GM19238 (cell line): Measurements from ENCODE around the gene NEU2.

Experiments
- DNase-seq: peaks from one replicate; pipeline ENCODE4 v3.0.0; 2011; ENCODE audit warnings: low spot score; ENCODE audit not compliant: insufficient read length

The NEU2 gene

GRCh38 chr2:233032551-233033320 is at the start of gene NEU2:
Gene NEU2, plus strand, starts transcription at chr2:233032672. Its CDS starts 0 bp downstream, at chr2:233032672.
- DNase-seq: no peak

- no peak for DNase-seq
Measured at GRCh38 chr2:232982926-232983668, 49.4 kb upstream of the NEU2 start.

DNA sequence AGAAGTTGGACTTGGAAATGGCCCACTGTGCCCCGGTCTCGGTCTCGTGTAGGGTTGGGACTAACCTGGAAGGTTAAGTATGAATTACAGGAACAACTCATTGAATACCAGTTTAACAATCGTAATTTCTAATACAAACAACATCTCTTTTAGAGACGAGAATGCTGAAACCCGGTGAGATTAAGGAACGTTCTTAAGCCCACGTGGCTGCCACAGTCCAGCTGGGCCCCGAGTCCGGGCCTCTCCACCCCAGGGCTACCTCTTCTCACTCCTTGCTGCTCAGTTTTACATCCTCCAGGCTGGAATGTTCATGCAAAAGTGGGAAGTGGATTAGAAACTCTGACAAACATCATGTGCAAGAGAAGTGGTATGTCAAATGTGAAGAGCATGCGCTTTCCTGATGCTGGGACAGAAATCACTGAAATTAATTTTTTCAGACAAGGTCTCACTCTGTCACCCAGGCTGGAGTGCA is 48.8 kb upstream of the NEU2 start:
- no peak for DNase-seq

DNA sequence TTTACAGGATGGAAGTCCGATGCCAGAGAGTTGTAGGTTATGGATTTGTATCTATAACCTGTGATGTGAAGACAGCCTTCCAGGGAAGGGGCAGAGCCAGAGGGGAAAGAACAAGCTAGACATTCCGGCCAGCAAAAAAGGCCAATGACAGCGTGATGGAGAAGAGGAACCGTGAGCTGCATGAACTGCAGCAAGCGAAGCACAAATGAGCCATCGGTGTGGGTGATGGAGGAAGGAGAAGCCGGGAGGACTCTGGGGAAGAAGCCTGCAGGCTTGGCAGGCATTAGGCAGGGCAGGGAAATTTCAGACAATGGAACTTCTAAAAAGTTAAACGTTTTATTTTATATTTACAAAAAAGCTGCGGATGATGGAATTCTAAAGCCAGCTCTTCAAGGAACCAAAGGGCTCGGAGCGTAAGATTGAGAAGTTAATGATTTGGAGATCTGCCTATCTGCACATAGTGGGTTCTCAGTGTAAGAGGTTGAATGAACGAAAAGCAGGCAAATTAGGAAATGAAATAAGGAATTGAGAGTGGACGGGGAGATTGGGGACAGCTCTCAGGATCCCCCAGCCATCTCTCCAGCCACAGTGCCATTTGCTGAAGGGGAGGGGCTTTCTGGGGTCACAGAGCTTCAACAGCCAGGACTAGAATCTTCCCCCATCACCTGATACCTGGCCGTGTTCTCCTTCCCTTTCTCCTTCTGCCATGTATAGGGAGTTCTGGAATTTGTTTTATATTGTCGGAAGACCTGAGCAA is 47.8 kb upstream of the NEU2 start:
- DNase-seq: no peak

GRCh38 chr2:232986155-232986554 is 46.3 kb upstream of the NEU2 start:
- DNase-seq: no peak

DNA sequence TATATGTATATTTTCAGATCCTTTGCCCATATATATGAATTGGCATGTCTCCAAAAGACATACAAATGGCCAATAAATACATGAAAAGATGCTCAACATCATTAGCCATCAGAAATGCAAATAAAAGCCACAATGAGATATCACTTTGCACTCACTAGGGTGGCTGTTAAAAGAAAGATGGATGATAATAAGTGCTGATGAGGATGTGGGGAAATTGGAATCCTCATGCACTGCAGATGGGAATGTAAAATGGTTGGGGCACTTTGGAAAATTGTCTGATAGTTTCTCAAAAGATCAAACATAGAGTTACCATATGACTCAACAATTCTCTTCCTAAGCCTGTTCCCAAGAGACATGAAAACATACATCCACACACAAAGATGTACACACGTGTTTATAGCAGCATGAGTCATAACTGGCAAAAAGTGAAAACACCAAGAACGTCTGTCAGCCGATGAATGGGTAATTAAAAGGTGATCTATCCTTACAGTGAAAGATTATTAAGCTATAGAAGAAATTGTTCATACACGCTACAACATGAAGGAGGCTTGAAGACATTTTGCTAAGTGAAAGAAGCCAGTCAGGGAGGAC is 39.1 kb upstream of the NEU2 start:
- DNase-seq: no peak

DNA sequence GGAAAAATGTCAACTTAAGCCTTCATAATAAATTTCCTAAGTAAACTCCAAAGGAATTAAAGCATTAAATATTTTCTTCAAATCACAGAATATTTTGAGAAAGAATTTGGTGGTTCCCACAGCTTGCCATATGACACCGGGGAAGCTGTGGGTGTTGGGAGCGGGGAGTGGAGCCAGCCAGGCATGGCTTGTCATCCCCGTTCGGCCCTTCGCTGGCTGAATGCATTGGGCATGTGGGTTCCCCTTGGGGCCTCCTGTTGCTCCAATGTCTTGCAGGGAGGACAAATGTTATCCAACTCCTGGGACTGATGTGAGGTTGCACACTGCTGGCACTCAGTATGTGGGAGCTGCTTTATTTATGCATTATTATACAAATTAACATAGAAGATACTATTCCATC is 38.0 kb upstream of the NEU2 start:
- no peak for DNase-seq

- DNase-seq: no peak
Measured at GRCh38 chr2:232997749-232998665, 34.5 kb upstream of the NEU2 start.

DNA sequence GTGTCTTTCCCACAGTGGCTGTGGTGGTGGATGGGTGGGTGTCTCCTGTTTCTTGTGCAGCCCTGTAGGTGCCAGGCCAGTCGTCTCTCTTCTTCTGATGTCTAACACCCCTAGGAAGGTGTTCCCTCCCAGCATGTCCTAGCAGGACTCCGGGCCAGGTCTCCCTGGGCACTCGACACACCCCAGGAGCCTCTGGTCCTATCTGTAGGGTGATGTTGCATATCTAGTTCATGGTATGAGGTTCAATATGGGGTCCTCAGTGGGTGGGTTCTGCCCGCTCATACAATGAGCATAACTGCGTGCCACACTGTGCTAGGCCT is 33.8 kb upstream of the NEU2 start:
- no peak for DNase-seq

GRCh38 chr2:232999354-232999753 is 33.1 kb upstream of the NEU2 start:
- no peak for DNase-seq

GRCh38 chr2:233000886-233001750 is 31.4 kb upstream of the NEU2 start:
- DNase-seq: no peak

DNA sequence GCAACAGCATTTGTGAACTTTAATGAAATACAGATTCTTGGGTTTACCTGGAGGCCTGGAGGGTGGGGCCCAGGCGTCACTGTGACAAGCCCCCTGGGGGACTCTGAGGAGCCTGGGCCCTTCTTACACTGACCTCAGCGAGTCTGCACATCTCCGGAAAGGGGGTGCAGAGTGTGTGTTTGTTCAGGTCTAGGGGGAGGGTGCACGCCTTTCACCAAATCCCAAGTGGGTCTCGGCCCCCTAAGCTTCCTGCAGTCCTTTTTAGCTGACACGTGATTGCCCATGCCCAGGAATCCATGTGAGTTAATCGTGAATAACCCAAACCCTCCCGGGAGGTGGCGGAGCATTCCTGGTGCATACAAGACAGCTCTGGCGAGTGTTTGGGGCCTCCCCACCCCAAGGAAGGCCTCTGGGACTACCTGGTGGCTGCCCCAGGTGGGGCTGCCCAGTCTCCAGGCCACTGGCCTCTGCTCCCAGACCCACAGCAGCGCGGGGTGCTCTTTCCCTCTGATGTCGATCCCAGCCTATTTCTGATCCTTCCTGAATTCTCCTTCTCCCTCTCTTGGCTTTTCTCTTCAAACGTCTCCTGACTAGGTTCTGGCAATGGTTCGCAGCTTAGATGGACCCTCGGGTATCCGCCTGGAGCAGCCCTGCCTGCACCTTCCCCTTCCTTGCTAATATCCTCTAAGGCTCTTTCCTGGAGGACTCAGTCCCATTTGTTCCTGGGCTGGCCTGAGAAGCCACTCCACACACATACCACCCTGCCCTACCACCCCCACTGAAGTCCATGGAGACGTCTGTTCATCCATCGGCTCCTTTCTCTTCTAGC is 29.4 kb upstream of the NEU2 start:
- no peak for DNase-seq

DNA sequence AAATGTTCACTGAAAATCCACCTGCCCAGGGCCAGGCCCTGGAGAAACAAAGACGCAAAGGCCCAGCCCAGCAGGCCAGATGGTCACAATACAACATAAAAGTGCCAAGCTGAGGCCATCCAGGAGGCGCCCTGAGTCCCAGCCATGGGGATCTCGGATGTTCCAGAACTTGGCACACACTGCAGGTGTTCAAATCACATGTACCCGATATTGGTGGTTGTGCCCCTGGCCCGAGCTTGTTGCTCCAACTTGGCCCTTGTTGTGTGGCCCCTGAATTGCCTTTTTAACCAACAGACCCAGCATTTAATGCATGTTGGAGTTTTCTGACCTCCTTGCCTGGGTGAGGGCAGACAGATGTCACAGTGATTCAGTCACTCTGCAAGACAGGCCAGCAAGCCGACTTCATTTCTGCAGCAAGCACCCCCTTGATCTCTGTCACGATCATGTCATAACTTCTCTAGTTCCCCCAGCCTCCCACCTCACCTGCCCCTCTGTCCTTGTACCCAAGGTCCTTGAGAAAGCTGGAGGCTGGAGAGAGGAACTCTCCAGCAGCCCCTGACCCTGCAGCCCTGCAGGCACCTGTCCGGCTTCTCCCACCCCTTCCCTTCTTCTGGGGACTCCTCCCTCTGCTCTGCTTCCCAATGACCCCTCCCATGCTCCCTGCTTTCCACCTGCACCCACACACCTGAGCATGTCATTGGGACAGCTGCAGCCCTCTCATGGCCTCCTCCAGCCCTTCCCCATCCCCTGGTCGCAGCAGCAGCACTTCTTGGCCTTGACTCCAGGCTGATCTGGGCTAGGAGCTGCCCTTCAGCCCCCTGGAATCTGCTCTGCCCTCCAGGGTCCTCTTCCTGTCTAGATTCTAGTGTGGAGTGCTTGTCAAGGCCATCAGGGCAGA is 28.6 kb upstream of the NEU2 start:
- DNase-seq: no peak

DNA sequence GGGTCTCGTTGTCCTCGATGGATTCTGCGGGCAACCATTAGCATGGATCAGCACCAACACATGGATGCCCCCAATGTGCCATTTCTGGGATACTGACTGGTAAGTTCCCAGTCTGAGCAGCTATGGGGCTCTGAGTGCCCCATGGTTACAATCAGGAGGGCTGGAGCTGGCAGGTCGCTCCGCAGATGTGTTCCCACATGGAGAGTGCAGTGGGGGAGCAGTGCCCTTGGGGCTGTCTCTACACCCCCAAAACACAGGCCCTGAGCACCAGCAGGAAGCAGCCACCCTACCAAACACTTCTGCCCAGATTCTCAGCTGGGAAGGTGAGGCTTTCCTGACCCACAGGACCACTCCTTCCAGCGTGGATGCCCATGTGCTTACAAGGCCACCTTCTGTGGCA is 27.4 kb upstream of the NEU2 start:
- DNase-seq: no peak

GRCh38 chr2:233006648-233007047 is 25.8 kb upstream of the NEU2 start:
- no peak for DNase-seq

- no peak for DNase-seq
Measured at GRCh38 chr2:233007270-233007669, 25.2 kb upstream of the NEU2 start.

DNA sequence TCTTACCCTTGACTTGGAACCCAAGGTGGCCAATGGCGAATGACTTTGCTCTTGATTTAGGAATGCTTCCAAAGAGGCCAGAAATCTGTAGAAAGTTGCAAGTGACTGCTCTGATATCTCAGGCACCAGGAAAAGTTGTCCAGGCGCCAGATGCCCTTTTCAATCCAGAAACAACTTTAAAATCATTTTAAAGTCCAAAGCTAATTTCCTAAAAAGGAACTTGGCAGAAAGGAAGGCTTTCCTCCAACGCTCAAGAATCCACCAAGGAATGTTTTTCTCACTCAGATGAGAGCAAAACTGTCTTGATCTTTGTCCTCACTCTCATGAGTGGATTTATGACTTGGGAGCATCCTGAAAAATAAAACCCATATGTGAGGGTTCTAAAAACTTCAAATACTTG is 24.7 kb upstream of the NEU2 start:
- no peak for DNase-seq

- no peak for DNase-seq
Measured at GRCh38 chr2:233009661-233010060, 22.8 kb upstream of the NEU2 start.
